ENCODE data around the gene RSPH1. TPM values are rescaled to one million over a fixed set of nuclear protein-coding genes. Genes with fewer than 3 reads are reported as not detected.

The RSPH1 gene
- total RNA-seq, 2 donors from 2014 or later: 6.9 to 7.5 TPM

GRCh38 chr21:42444745-42445059 lies 51.3 kb downstream of the RSPH1 start:
- Histone ChIP-seq H3K9ac (ENCODE audit: low read depth in 2 of 2, low read length in 2 of 2) (no peak overlapping the region), H3K36me3 (no peaks in the 10 kb centered on the region), H3K27ac (no peak overlapping the region), H3K9me3 (no peaks in the 10 kb centered on the region), H3K4me3 (no peak overlapping the region), H3K27me3 (no peaks in the 10 kb centered on the region), H3K4me1 (no peaks in the 10 kb centered on the region)
- TF ChIP-seq, protein P1, sequence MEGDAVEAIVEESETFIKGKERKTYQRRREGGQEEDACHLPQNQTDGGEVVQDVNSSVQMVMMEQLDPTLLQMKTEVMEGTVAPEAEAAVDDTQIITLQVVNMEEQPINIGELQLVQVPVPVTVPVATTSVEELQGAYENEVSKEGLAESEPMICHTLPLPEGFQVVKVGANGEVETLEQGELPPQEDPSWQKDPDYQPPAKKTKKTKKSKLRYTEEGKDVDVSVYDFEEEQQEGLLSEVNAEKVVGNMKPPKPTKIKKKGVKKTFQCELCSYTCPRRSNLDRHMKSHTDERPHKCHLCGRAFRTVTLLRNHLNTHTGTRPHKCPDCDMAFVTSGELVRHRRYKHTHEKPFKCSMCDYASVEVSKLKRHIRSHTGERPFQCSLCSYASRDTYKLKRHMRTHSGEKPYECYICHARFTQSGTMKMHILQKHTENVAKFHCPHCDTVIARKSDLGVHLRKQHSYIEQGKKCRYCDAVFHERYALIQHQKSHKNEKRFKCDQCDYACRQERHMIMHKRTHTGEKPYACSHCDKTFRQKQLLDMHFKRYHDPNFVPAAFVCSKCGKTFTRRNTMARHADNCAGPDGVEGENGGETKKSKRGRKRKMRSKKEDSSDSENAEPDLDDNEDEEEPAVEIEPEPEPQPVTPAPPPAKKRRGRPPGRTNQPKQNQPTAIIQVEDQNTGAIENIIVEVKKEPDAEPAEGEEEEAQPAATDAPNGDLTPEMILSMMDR (IDR thresholded peaks at IDR 0.05): no peak
- DNase-seq: no peak
- intact Hi-C loops (cut with DNase I): loop anchor here (5.0 kb wide), 1 partner anchor 62 kb away; no protein-coding TSS in a partner anchor

- H3K27me3 ChIP-seq: no peaks in the 10 kb centered on the region
- H3K27ac ChIP-seq: no peak overlapping the region
- TF ChIP-seq, protein P1 (IDR thresholded peaks at IDR 0.05): no peak
- no peak for DNase-seq
- H3K36me3 ChIP-seq: no peaks in the 10 kb centered on the region
- H3K4me3 ChIP-seq: no peak overlapping the region
- intact Hi-C loops (cut with DNase I): no loop called here
- H3K9ac ChIP-seq (ENCODE audit: low read depth in 2 of 2, low read length in 2 of 2): no peak overlapping the region
- no peaks in the 10 kb centered on the region for H3K9me3 ChIP-seq
- no peaks in the 10 kb centered on the region for H3K4me1 ChIP-seq
Observed at GRCh38 chr21:42443876-42444744, 51.9 kb downstream of the RSPH1 start.

- H3K27me3 ChIP-seq: no peaks in the 10 kb centered on the region
- H3K4me1 ChIP-seq: no peaks in the 10 kb centered on the region
- TF ChIP-seq, protein P1 (IDR thresholded peaks at IDR 0.05): no peak
- H3K9me3 ChIP-seq: no peaks in the 10 kb centered on the region
- H3K9ac ChIP-seq (ENCODE audit: low read depth in 2 of 2, low read length in 2 of 2): no peak overlapping the region
- no peak overlapping the region for H3K4me3 ChIP-seq
- DNase-seq: no peak
- no peak overlapping the region for H3K27ac ChIP-seq
- intact Hi-C loops (cut with DNase I): no loop called here
- no peaks in the 10 kb centered on the region for H3K36me3 ChIP-seq
Observed at GRCh38 chr21:42443181-42443785, 52.7 kb downstream of the RSPH1 start.

- TF ChIP-seq, protein P1 (IDR thresholded peaks at IDR 0.05): no peak
- DNase-seq: no peak
- no peaks in the 10 kb centered on the region for H3K4me1 ChIP-seq
- no peak overlapping the region for H3K27ac ChIP-seq
- no peaks in the 10 kb centered on the region for H3K36me3 ChIP-seq
- no peaks in the 10 kb centered on the region for H3K27me3 ChIP-seq
- no peak overlapping the region for H3K9ac ChIP-seq (ENCODE audit: low read depth in 2 of 2, low read length in 2 of 2)
- H3K9me3 ChIP-seq: no peaks in the 10 kb centered on the region
- no peak overlapping the region for H3K4me3 ChIP-seq
- intact Hi-C loops (cut with DNase I): no loop called here
Observed at GRCh38 chr21:42441963-42442362, 54.1 kb downstream of the RSPH1 start.

DNA sequence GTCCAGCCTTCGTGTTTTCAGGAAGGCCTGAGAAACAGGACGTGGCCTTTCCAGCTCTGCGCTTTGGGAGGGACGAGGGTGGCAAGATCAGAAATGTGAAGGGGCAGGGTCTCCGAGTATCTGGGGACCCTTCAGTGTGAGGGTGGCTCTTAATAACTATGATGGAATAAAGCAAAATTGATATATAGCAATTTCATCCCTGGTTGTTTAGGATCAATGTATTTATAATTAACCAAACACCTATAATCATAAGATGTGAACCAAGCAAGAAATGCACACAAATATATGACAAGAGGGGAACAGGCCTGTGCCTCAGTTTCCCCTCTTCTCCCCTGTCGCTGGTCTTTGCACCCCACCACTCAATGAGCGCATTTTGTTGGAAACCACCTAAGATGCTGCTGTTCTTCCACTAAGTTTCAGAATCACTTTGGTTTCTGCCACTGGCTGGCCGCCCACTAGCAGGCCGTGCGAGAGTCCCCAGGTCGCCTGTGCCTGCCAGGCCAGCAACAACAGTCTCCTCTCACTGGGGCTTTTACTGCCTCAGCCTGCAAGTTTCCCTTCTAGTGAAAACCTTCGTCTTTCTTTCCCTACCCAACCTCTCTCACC lies 55.7 kb downstream of the RSPH1 start:
- intact Hi-C loops (cut with DNase I): no loop called here
- no peak overlapping the region for H3K27ac ChIP-seq
- H3K9me3 ChIP-seq: no peaks in the 10 kb centered on the region
- H3K27me3 ChIP-seq: no peaks in the 10 kb centered on the region
- no peak overlapping the region for H3K9ac ChIP-seq (ENCODE audit: low read depth in 2 of 2, low read length in 2 of 2)
- no peaks in the 10 kb centered on the region for H3K4me1 ChIP-seq
- H3K4me3 ChIP-seq: no peak overlapping the region
- TF ChIP-seq, protein P1 (IDR thresholded peaks at IDR 0.05): no peak
- DNase-seq: no peak
- no peaks in the 10 kb centered on the region for H3K36me3 ChIP-seq

All from colonic mucosa (tissue), 4 donors.